Measurements from ENCODE around the gene VGLL4. TPM values are rescaled to one million over a fixed set of nuclear protein-coding genes. Genes with fewer than 3 reads are reported as not detected.

Gene VGLL4
- total RNA-seq, 1 experiment from 2014 or later: 46.1 TPM

GRCh38 chr3:11651477-11651876, 7.8 kb upstream of the VGLL4 start:
- BruUV-seq (replicated peaks): no TSS peak
- H3K9me3 Mint-ChIP-seq (ENCODE audit: unreplicated experiment): no peaks in the 10 kb centered on the region
- POLR2A ChIA-PET: no interaction called here

GRCh38 chr3:11650391-11650790, 6.7 kb upstream of the VGLL4 start:
- no peaks in the 10 kb centered on the region for H3K9me3 Mint-ChIP-seq (ENCODE audit: unreplicated experiment)
- TF ChIP-seq CTCF (IDR thresholded peaks at IDR 0.05; ENCODE audit: insufficient read depth in 1 of 2, low read depth in 1 of 2, low read length in 1 of 2, severe bottlenecking in 1 of 2, unreplicated experiment in 1 of 2): no peak
- no peaks in the 10 kb centered on the region for H3K27me3 Mint-ChIP-seq (ENCODE audit: insufficient read depth, unreplicated experiment)
- ChIA-PET POLR2A (no interaction called here), CTCF (no interaction called here)
- H3K4me1 ChIP-seq: peaks cover 11% of the 10 kb centered on the region
- no peak overlapping the region for H3K27ac Mint-ChIP-seq (ENCODE audit: unreplicated experiment)
- BruUV-seq (replicated peaks): no TSS peak
- H3K27me3 ChIP-seq (replicated peaks; ENCODE audit: control insufficient read depth, insufficient read depth, low read length): no peaks in the 10 kb centered on the region
- DNase-seq: no peak
- H3K36me3 Mint-ChIP-seq (ENCODE audit: insufficient read depth, unreplicated experiment): no peaks in the 10 kb centered on the region
- H3K4me3 ChIP-seq (ENCODE audit: low read depth, low read length): no peak overlapping the region
- H3K36me3 ChIP-seq (ENCODE audit: control insufficient read depth, insufficient read depth, low read length): no peaks in the 10 kb centered on the region
- H3K4me1 Mint-ChIP-seq (ENCODE audit: low read depth, unreplicated experiment): peaks cover 11% of the 10 kb centered on the region
- intact Hi-C loops (cut with micrococcal nuclease; ENCODE audit: unreplicated experiment): loop anchor here (5.0 kb wide), 1 partner anchor 413 kb away; no protein-coding TSS in a partner anchor
- H3K4me3 Mint-ChIP-seq (ENCODE audit: unreplicated experiment): no peak overlapping the region
- H3K9me3 ChIP-seq: no peaks in the 10 kb centered on the region

More at GRCh38 chr3:11651477-11651876, 7.8 kb upstream of the VGLL4 start:
- Histone ChIP-seq H3K4me3 (ENCODE audit: low read depth, low read length) (no peak overlapping the region), H3K36me3 (ENCODE audit: control insufficient read depth, insufficient read depth, low read length) (no peaks in the 10 kb centered on the region), H3K27me3 (replicated peaks; ENCODE audit: control insufficient read depth, insufficient read depth, low read length) (no peaks in the 10 kb centered on the region), H3K9me3 (no peaks in the 10 kb centered on the region), H3K4me1 (peaks cover 11% of the 10 kb centered on the region)
- DNase-seq: no peak
- Mint-ChIP-seq H3K27ac (ENCODE audit: unreplicated experiment) (no peak overlapping the region), H3K36me3 (ENCODE audit: insufficient read depth, unreplicated experiment) (no peaks in the 10 kb centered on the region), H3K4me3 (ENCODE audit: unreplicated experiment) (no peak overlapping the region), H3K4me1 (ENCODE audit: low read depth, unreplicated experiment) (peaks cover 11% of the 10 kb centered on the region), H3K27me3 (ENCODE audit: insufficient read depth, unreplicated experiment) (no peaks in the 10 kb centered on the region)
- intact Hi-C loops (cut with micrococcal nuclease; ENCODE audit: unreplicated experiment): loop anchor here (5.0 kb wide), 1 partner anchor 414 kb away; no protein-coding TSS in a partner anchor
- CTCF ChIA-PET: no interaction called here
- TF ChIP-seq CTCF (IDR thresholded peaks at IDR 0.05; ENCODE audit: insufficient read depth in 1 of 2, low read depth in 1 of 2, low read length in 1 of 2, severe bottlenecking in 1 of 2, unreplicated experiment in 1 of 2): no peak

DNA sequence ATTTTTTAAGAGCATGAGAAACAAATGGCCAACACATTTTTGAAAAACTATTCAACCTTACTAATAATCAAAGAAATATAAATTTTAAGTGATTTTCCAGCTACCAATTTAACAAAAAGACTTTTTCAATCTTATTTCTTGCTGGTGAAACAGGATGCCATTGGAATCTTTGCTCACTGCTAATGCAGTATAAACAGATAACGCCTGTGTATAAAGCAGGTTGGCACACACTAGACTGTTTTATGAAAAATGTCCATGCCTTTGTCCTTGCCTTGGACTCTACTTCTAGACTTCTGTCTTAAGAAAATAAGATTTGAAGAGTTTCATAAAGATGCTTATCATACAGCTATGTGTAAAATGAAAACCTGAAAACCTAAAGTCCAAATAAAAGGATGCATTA, 5.0 kb upstream of the VGLL4 start:
- Mint-ChIP-seq H3K36me3 (ENCODE audit: insufficient read depth, unreplicated experiment) (peaks cover 4% of the 10 kb centered on the region), H3K27ac (ENCODE audit: unreplicated experiment) (no peak overlapping the region), H3K4me1 (ENCODE audit: low read depth, unreplicated experiment) (peaks cover 10% of the 10 kb centered on the region), H3K27me3 (ENCODE audit: insufficient read depth, unreplicated experiment) (no peaks in the 10 kb centered on the region), H3K9me3 (ENCODE audit: unreplicated experiment) (no peaks in the 10 kb centered on the region), H3K4me3 (ENCODE audit: unreplicated experiment) (no peak overlapping the region)
- ChIA-PET POLR2A (no interaction called here), CTCF (no interaction called here)
- H3K9me3 ChIP-seq: no peaks in the 10 kb centered on the region
- DNase-seq: no peak
- TF ChIP-seq CTCF (IDR thresholded peaks at IDR 0.05; ENCODE audit: insufficient read depth in 1 of 2, low read depth in 1 of 2, low read length in 1 of 2, severe bottlenecking in 1 of 2, unreplicated experiment in 1 of 2): no peak
- peaks cover 7% of the 10 kb centered on the region; the same call in 1 of the 2 replicates for H3K4me1 ChIP-seq
- intact Hi-C loops (cut with micrococcal nuclease; ENCODE audit: unreplicated experiment): no loop called here
- H3K27me3 ChIP-seq (replicated peaks; ENCODE audit: control insufficient read depth, insufficient read depth, low read length): no peaks in the 10 kb centered on the region
- BruUV-seq (replicated peaks): no TSS peak
- no peaks in the 10 kb centered on the region for H3K36me3 ChIP-seq (ENCODE audit: control insufficient read depth, insufficient read depth, low read length)
- H3K4me3 ChIP-seq (ENCODE audit: low read depth, low read length): no peak overlapping the region

All from Caco-2 (cell line).